CD14-positive monocyte (primary cell): ENCODE results near the gene DIPK2A. TPM values are rescaled to one million over a fixed set of nuclear protein-coding genes. Genes with fewer than 3 reads are reported as not detected.

Experiments used
- DNase-seq, 3 donors: peaks; one replicate each; pipeline ENCODE4 v3.0.0-alpha.2; 2011 to 2022
- H2AFZ ChIP-seq: 2 replicates; pipeline ENCODE4 v1.6.0; 2012; ENCODE audit warnings: mild to moderate bottlenecking, low read depth, low read length, inconsistent platforms; ENCODE audit not compliant: insufficient read depth, poor library complexity, severe bottlenecking
- H3K27ac ChIP-seq, 2 donors: 1 replicate in 1 of 2; 2 replicates in 1 of 2; pipeline ENCODE4 v1.5.1; 2012 to 2013; ENCODE audit warnings: low read length in 2 of 2, control low read depth in 1 of 2, inconsistent platforms in 1 of 2, low read depth in 1 of 2, mild to moderate bottlenecking in 1 of 2
- H3K27me3 ChIP-seq, 2 donors: one replicate each; pipeline versions ENCODE4 v1.6.0 to v1.6.1; 2011 to 2013; ENCODE audit warnings: low read length in 2 of 2; ENCODE audit not compliant: control insufficient read depth in 2 of 2, insufficient read depth in 2 of 2
- H3K36me3 ChIP-seq, 2 donors: replicated peaks in 1 of 2; 1 replicate in 1 of 2; 2 replicates in 1 of 2; pipeline versions ENCODE4 v1.5.1 to v1.6.1; 2012 to 2013; ENCODE audit warnings: low read length in 2 of 2, control low read depth in 1 of 2, inconsistent platforms in 1 of 2, mild to moderate bottlenecking in 1 of 2; ENCODE audit not compliant: insufficient read depth in 2 of 2, control insufficient read depth in 1 of 2
- H3K4me1 ChIP-seq, 2 donors: 1 replicate in 1 of 2; 2 replicates in 1 of 2; pipeline versions ENCODE4 v1.5.1 to v1.6.1; 2012 to 2013; ENCODE audit warnings: low read length in 2 of 2, control low read depth in 1 of 2, inconsistent platforms in 1 of 2, mild to moderate bottlenecking in 1 of 2, moderate library complexity in 1 of 2; ENCODE audit not compliant: insufficient read depth in 2 of 2, control insufficient read depth in 1 of 2
- H3K4me2 ChIP-seq: replicated peaks from 2 replicates; pipeline ENCODE3; 2012; ENCODE audit warnings: low read length, moderate library complexity, mild to moderate bottlenecking; ENCODE audit not compliant: poor library complexity, severe bottlenecking; ENCODE audit errors: extremely low read depth
- H3K4me3 ChIP-seq, 3 experiments: fragments of 200-600 bp in 1 of 3; sonication (generic) in 1 of 3; replicated peaks in 1 of 3; 1 replicate in 2 of 3; 2 replicates in 1 of 3; pipeline ENCODE4 v1.5.1; 2011 to 2013; ENCODE audit warnings: low read length in 3 of 3, mild to moderate bottlenecking in 3 of 3, control low read depth in 2 of 3, low read depth in 2 of 3, inconsistent platforms in 1 of 3, moderate library complexity in 1 of 3
- H3K79me2 ChIP-seq: 2 replicates; pipeline ENCODE4 v1.6.0; 2012; ENCODE audit warnings: mild to moderate bottlenecking, control low read depth, inconsistent platforms, low read length, moderate library complexity; ENCODE audit not compliant: insufficient read depth
- H3K9ac ChIP-seq: 2 replicates; pipeline ENCODE4 v1.6.0; 2017; ENCODE audit warnings: low read length, mild to moderate bottlenecking; ENCODE audit not compliant: insufficient read depth, poor library complexity, severe bottlenecking
- H3K9me3 ChIP-seq, 2 donors: replicated peaks in 1 of 2; 1 replicate in 1 of 2; 2 replicates in 1 of 2; pipeline versions ENCODE4 v1.5.1 to v1.6.1; 2012 to 2013; ENCODE audit warnings: low read length in 2 of 2, control low read depth in 1 of 2; ENCODE audit not compliant: control insufficient read depth in 1 of 2, insufficient read depth in 1 of 2
- H4K20me1 ChIP-seq: 2 replicates; pipeline ENCODE4 v1.6.0; 2012; ENCODE audit warnings: mild to moderate bottlenecking, low read length, control low read depth, moderate library complexity; ENCODE audit not compliant: insufficient read depth
- H3K27ac Mint-ChIP-seq, 7 donors: one replicate each; pipeline ENCODE4 v1.8.0; 2020; ENCODE audit warnings: mild to moderate bottlenecking in 7 of 7, mixed read lengths in 7 of 7, moderate library complexity in 6 of 7, inconsistent platforms in 2 of 7
- H3K27me3 Mint-ChIP-seq, 3 donors: one replicate each; pipeline ENCODE4 v1.8.0; 2021 to 2022; ENCODE audit warnings: low read depth in 3 of 3, mild to moderate bottlenecking in 3 of 3, mixed read lengths in 3 of 3, moderate library complexity in 3 of 3, inconsistent platforms in 1 of 3
- H3K36me3 Mint-ChIP-seq, 2 donors: one replicate each; pipeline ENCODE4 v1.8.0; 2020; ENCODE audit warnings: mixed read lengths in 2 of 2, inconsistent platforms in 1 of 2, mild to moderate bottlenecking in 1 of 2
- H3K4me1 Mint-ChIP-seq: one replicate; pipeline ENCODE4 v1.8.0; 2020; ENCODE audit warnings: mild to moderate bottlenecking, mixed read lengths
- H3K4me3 Mint-ChIP-seq, 2 donors: one replicate each; pipeline ENCODE4 v1.8.0; 2020; ENCODE audit warnings: mild to moderate bottlenecking in 2 of 2, mixed read lengths in 2 of 2, moderate library complexity in 1 of 2
- H3K9me3 Mint-ChIP-seq, 7 donors: one replicate each; pipeline ENCODE4 v1.8.0; 2020 to 2022; ENCODE audit warnings: mixed read lengths in 7 of 7, mild to moderate bottlenecking in 6 of 7, moderate library complexity in 6 of 7, inconsistent platforms in 2 of 7
- CTCF ChIP-seq: fragments of 200-600 bp; IDR thresholded peaks from one replicate; pipeline ENCODE4 v1.8.0; 2022; ENCODE audit warnings: antibody characterized with exemption, mild to moderate bottlenecking
- WGBS: methylation state at CpG from one replicate; pipeline ENCODE4 v1.1.5; 2013; ENCODE audit warnings: missing lambda C conversion rate; ENCODE audit not compliant: insufficient coverage; 5-methylcytosine and 5-hydroxymethylcytosine counted together
- intact Hi-C, 2 donors: fragments of 100-400 bp; cut with micrococcal nuclease; formaldehyde crosslinking; loops; one replicate each; pipeline versions ENCODE4 v1.15.0 to v1.15.1; 2023
- polyA plus RNA-seq, 3 donors: library from polyadenylated mRNA; depleted of rRNA in 1 of 3; unstranded in 2 of 3; stranded (reverse) in 1 of 3; fragments of 300-500 nt in 2 of 3; fragments of >200 nt in 1 of 3; fragmentation: Illumina TruSeq in 2 of 3; gene quantifications; 1 replicate in 2 of 3; 2 replicates in 1 of 3; pipeline ENCODE4 v1.2.3, GENCODE V29; 2012 to 2021

Gene DIPK2A
- polyA plus RNA-seq, 3 donors, result 15.4 to 26.9 (median 21.4) TPM

- peaks cover 23% of the 10 kb centered on the region for H3K4me1 Mint-ChIP-seq
- peaks cover 26% of the 10 kb centered on the region for H4K20me1 ChIP-seq
- H3K4me1 ChIP-seq, result peaks cover 15 to 43% of the 10 kb centered on the region in 2 donors
- peak; percentile 9 for TF ChIP-seq CTCF
- H3K9ac ChIP-seq, result peak overlapping the region; percentile 91
- H3K36me3 Mint-ChIP-seq, result no peaks in the 10 kb centered on the region
- no peaks in the 10 kb centered on the region for H3K27me3 ChIP-seq
- peak overlapping the region; percentile 99 for H3K4me2 ChIP-seq
- peak overlapping the region; percentile 69 to 94 (median 92) for H3K4me3 ChIP-seq
- H3K79me2 ChIP-seq, result peaks cover 34% of the 10 kb centered on the region
- H2AFZ ChIP-seq, result peak overlapping the region; percentile 93
- DNase-seq, result peak; percentile 47 to 72 (median 66)
- intact Hi-C loops, result loop anchor here in 1 of 2 donors (10.0 kb wide), 2 partner anchors 54 to 156 kb away; no protein-coding TSS in a partner anchor
- peak overlapping the region; percentile 91 to 98 for H3K4me3 Mint-ChIP-seq
- no peaks in the 10 kb centered on the region for H3K9me3 ChIP-seq
- WGBS, result under 1% methylated on average over 37 of the region's 37 CpGs
- H3K27ac ChIP-seq, result peak overlapping the region; percentile 92 to 99
- peaks cover 0 to 2% (median 0%) of the 10 kb centered on the region in 3 donors for H3K27me3 Mint-ChIP-seq
- no peaks in the 10 kb centered on the region for H3K9me3 Mint-ChIP-seq
- peak overlapping the region; percentile 91 to 99 (median 99) for H3K27ac Mint-ChIP-seq
- no peaks in the 10 kb centered on the region for H3K36me3 ChIP-seq
These were observed 757 bp upstream of the DIPK2A start for GRCh38 chr3:143970773-143971358.

GRCh38 chr3:143972155-143972504 is 507 bp downstream of the DIPK2A start:
- peak overlapping the region; percentile 69 to 94 (median 92) for H3K4me3 ChIP-seq
- peaks cover 39% of the 10 kb centered on the region for H4K20me1 ChIP-seq
- H3K36me3 ChIP-seq, result no peaks in the 10 kb centered on the region
- H2AFZ ChIP-seq, result peak overlapping the region; percentile 93
- DNase-seq, result no peak
- no peaks in the 10 kb centered on the region for H3K27me3 ChIP-seq
- peak overlapping the region; percentile 99 for H3K4me2 ChIP-seq
- Mint-ChIP-seq H3K4me1 (peaks cover 30% of the 10 kb centered on the region), H3K36me3 (no peaks in the 10 kb centered on the region), H3K9me3 (no peaks in the 10 kb centered on the region), H3K4me3 (peak overlapping the region; percentile 91 to 99), H3K27me3 (peaks cover 0 to 2% (median 0%) of the 10 kb centered on the region in 3 donors), H3K27ac (peak overlapping the region; percentile 91 to 99 (median 99))
- H3K27ac ChIP-seq, result peak overlapping the region; percentile 92 to 99
- H3K9ac ChIP-seq, result peak overlapping the region; percentile 91
- intact Hi-C loops, result loop anchor here in 1 of 2 donors (10.0 kb wide), 2 partner anchors 53 to 157 kb away; no protein-coding TSS in a partner anchor
- no peak for TF ChIP-seq CTCF
- WGBS, result under 1% methylated on average over 42 of the region's 42 CpGs
- H3K4me1 ChIP-seq, result peaks cover 23 to 56% of the 10 kb centered on the region in 2 donors
- no peaks in the 10 kb centered on the region for H3K9me3 ChIP-seq
- H3K79me2 ChIP-seq, result peaks cover 47% of the 10 kb centered on the region
